Fibroblast of the conjunctiva (primary cell): ENCODE measurements around the gene C6orf163.

Source experiments
- DNase-seq: peaks from one replicate; pipeline ENCODE4 v3.0.0-alpha.2; 2010; ENCODE audit warnings: low read depth

Gene C6orf163

DNA sequence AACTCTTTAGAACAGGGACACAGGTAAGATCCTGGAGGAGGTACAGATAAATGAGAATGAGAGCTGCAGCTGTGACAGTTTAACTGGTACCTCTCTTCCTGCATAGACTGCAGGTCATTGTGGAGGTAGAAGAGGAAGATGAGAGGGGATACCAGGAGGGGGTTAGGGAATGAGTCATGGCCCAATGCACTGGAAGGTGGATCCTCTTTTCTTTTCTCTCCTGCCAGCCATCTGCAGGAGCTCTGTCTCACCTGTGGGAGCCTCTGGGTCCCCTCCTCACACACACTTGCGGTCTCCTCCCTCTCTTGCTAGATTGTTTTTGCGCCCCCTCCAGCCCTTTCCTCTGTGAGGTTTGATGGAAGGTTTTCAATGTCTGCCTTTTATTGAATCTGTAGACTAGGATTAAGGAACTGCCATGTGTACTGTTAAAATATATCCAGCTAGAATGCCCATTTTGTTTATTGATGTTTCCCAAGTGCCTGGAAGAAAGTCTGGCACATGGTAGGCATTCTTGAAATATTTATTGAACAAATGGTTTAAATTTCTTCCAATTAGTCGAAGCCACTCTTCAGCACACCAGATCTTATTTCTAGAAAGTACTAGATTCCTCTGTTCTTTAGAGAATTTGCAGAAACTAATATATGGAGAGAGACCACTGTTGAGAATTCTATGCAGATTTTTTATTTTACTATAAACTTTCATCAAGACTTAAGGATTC lies 13.0 kb downstream of the C6orf163 start:
- no peak for DNase-seq

DNA sequence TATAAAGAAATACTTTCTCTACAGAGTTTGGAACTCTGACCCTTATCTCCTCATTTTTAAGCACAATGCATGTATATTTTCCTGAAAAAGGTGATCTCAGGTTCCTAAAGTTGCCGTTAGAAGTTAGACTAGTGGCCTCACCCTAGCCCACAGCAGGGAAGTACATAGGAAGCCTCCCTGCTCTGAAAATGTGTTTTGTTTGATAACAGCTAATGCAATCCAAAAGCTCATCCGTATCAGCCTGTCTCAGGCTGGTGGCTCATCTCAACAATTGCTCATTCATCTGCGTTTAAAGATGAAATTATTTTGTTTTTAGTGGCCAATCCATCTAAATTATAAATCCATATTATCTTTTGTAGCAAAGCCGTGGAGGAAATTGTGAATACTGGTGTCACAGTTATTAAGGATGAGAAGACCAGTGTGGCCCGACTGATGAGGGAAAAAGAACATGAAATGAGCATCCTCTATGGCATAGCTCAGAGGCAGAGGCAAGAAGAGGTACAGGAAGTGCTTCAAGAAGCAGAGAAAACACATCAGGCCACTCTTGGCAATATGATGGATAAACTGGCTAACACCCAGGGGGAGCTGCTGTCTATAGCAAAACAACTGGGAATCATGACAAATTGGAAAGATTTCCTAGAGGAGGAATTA lies 20.1 kb downstream of the C6orf163 start:
- no peak for DNase-seq

DNA sequence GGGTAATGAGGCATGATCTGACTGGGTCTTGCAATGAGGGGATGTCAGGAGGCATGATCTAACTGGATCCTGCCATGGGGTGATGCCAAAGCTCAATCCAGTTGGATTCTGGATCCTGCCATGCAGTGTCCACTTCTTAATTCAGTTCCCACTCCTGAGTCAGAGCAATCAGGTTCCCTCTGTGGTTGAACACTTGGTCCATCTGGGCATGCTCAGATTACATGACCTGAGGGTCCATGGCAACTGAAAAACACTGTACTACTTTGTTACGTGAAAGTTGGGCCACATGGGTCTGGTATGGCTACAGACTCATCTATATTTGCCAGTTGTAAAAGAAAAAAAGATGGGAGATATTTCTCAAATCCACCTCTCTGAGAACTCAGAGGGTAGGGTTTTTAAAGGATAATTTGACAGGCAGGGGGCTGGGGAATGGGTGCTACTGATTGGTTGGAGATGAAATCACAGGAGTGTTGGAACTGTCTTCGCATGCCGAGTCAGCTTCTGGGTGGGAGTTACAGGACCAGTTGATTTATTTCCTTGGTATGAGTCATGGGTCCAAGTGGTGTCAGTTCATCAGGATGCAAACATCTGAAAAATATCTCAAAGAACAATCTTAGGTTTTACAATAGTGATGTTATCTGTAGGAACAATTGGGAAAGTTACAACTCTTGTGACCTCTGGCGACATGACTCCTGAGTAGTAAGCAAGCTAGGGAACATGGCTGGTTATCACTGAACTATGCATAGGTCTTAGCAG lies 21.6 kb downstream of the C6orf163 start:
- no peak for DNase-seq

DNA sequence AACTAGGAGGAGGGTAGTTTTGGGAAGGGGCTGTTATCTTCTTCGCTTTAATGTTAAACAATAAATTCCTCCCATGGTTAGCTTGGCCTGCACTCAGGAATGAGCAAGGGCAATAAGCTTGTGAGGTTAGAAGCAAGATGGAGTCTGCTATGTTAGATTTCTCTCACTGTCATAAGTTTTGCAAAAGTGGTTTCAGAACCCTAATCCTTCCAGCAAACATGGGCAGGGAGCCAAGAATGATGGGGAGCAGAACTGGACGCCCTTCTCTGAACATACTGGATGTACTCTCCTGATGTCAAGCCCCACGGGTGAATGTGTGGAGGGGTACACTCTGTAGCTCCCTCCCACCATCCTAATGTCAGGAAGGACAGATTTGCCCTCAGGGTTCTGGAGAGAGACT lies 22.3 kb downstream of the C6orf163 start:
- DNase-seq: no peak

DNA sequence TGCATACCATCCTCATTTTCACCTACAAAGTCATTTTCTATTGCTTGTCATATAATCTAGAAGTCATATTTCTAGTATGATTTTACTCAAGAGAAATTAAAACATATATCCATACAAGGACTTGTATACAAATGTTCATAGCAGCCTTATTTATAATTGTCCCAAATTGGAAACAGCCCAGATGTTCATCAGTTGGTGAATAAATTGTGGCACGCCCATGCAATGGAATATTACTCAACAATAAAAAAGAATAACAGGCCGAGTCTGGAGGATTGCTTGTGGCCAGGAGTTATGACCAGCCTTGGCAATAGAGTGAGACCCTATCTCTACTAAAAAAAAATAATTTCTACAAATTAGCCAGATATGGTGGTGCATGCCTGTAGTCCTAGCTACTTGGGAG lies 28.8 kb downstream of the C6orf163 start:
- DNase-seq: no peak

DNA sequence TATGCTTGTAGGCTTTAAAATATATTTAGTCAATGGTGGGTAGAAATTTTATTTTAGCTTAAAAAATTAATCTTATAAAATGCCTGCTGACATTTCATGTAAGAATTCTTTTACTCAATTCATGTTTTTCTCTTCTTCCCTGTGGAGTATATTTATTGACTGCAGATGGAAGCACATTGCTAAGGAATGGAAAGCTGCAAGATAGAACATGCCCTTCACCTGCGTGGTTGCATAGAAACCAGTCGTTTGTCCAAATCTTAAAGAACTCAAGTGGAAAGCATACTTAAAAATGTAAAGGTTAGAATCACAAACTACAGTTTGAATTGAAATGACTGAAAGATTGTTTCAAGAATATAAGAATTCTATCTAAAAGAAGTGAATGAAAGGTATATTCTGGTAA lies 30.7 kb downstream of the C6orf163 start:
- DNase-seq: no peak

DNA sequence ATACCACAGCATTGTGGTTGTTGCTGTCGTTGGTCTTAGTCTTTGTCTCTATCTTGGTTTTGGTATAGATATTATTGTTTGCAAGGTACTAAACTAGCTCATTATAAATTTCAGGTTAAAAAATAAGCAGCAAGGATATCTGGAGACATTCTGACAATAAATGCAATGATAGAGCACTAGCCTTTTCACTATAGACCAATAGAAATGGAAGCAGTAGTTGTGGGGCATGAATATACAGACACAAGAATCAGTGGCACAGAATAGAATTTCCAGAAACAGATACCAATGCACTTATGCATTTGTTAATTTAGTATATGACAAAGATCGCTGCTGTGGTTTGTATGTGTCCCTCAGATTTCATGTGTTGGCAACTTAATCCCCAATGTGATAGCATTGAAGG lies 32.0 kb downstream of the C6orf163 start:
- no peak for DNase-seq

DNA sequence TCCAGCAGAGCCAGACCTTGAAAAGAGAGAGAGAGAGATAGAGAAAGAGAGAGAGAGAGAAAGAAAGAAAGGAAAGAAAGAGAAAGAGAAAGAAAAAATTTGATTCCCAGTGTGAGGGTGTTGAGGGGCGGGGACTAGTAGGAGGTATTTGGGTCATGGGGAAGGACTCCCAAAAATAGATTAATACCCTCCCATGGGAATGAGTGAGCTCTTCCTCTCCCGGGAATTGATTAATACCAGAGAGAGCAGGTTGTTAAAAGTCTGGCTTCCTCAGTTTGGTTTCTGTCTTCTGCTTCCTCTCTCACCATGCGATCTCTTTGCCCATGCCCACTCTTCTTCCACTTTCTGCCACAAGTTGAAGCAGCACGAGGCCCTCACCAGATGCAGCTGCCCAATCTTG lies 34.3 kb downstream of the C6orf163 start:
- DNase-seq: no peak

DNA sequence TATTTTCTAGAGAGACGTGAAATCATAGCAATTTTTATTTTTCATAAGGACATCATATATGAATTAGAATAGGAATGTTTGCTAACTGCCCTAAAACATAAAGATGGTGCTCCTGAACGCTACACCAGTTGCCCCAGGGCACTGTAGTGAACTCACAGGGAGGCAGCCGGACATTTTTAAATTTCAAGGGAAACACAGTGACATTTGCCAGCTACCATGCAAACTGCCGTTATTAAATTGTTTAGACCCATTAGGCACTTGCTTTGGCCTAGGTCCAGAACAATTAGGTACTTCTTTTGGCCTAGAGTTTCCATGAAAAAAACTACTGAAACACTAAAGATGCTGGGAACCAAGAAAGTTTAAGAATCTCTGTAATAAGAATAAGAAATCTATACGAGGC lies 38.2 kb downstream of the C6orf163 start:
- DNase-seq: no peak

DNA sequence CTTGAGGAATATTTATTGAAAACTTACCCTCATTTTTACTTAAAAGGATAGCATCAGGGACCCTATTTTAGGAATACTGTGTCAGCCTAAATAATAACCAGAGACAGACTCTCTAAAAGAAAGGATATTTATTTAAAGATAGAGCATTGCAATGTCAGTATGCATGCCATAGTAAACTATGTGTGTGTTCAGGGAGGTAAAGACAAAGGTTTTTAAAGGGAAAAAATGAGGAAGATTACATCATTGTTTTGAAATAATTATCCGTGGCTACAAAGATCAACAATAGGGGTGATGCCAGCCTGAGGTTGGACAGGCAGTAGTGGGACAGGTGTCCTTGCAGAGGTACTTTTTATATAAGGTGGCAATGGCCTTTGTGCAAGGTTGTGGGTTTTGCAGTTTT lies 39.4 kb downstream of the C6orf163 start:
- no peak for DNase-seq

DNA sequence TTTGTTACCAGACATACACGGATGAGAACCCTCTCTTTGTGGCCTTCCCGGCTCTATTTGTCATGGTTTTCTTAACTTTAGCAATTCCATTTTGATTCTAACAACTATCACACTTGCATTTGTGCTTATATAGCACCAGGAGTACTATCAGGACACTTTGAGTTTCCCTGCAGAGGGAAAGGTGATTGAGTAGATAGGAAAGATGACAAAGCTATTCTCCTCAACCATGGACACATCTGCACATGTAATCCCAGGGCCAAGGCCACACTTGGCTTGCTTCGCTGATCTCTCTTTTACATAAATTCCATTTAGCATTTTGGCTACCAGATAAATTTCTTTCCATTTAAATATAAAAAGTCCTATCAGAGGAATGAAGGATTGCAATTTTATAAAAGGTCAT lies 39.8 kb downstream of the C6orf163 start:
- no peak for DNase-seq

DNA sequence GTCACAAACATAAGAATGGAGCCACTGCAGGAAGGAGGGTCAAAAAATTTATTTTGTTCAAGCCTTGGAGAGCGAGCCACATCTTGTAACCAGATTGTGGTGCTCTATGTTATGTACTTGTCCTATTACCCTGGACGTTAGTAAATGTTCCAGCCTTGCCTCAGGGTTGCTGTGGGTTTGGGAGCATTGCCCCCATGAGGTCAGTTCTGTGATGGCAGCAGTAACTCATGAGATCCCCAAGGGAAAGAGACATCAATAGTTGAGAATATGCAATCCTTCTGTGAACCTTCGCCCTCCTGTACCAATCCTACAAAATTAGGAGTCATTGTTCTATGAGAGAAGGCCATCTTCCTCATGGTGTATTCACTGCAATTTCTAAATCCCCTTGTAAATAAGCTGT lies 46.7 kb downstream of the C6orf163 start:
- no peak for DNase-seq

DNA sequence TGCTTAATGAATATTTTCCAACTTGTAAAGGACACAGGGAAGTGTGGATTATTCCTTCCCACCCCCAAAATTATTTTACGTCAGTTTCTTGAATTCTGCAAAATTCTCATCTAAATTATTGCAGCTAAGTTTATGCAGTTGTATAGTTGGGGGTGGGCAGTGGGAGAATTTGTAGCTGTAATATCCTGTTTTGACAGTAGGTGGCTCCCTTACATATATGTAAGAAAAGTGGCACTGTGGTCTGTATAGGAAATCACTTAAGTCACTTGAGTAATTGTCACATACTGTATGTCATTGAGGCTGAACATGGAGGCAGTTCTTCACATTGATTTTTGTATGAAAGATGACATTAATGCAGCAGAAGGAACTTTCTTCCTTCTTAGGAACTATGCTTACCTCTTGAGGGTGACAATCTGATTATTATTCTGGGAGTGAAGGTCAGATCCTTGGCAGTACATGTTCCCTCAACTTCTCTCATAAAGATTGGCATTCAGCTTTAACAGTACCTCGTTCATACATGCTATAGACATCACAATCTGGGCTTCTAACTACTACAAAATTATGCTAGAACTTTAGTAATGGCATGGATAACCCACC lies 48.5 kb downstream of the C6orf163 start:
- peak; percentile 59 for DNase-seq

DNA sequence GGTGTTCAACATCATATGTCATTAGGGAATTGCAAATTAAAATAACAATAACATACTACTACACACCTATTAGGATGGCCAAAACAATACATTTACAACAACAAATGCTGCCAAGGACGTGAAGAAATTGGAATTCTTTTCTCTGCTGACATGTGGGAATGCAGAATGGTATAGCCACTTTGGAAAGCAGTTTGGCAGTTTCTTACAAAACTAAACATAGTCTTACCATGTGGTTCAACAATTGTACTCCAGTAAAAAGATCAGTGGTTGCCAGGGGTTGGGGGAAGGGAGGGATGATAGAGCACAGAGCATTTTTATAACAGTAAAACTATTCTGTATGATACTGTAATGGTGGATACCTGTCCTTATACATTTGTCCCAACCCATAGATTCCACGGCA lies 50.8 kb downstream of the C6orf163 start:
- no peak for DNase-seq

DNA sequence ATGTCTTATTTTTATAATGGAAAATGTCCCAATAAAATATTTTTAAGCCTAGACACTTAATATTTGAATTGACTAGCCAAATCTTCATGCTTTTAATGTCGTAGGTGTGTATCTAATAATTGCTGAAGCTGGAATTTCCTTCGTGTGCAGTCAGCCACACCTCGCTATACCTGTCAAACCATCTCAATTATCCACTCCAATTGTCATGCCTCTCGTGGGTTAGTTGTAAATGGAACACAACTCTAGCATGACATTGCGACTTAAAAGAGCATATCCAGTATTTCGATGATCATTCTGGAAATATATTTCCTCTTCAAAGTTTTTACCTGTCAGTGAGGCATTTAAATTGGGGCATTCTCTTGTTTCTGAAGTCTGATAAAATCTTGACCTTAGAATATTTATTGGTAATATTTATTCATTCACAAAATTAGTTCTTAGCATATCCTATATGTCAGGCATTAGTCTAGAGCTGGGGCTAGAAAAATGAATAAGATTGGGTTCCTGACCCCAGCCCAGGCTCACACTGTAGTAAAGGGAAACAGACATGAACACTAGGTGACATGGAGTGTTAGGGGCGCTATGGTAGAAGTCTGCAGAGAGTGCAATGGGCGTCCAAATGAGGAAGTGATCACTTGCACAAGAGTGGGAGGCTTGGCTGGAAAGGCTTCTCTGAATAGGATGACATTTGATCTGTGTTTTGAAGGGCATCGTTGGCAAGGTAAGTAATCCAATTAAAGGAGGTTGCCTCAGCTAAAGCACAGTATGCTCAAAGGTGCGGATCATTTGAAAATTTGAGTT lies 52.2 kb downstream of the C6orf163 start:
- DNase-seq: no peak

DNA sequence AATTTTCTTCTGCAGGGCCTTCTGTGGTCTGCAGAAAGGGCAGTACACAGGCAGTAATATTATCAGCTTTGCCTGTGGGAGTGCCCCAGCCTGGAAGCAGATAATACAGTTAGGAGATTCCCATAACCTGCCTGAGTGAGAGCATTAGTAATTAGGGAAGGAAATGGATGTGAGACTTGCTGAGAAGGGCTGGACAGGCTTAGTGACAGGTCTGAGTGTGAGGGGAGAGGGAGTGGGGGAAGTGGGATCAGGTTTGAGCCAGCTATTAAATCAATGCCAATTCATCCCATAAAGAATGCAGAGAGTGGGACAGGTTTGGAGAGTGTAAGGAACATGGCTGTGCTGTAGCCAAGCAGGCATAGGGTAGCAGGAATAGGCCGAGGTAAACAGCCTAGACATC lies 53.0 kb downstream of the C6orf163 start:
- DNase-seq: no peak

DNA sequence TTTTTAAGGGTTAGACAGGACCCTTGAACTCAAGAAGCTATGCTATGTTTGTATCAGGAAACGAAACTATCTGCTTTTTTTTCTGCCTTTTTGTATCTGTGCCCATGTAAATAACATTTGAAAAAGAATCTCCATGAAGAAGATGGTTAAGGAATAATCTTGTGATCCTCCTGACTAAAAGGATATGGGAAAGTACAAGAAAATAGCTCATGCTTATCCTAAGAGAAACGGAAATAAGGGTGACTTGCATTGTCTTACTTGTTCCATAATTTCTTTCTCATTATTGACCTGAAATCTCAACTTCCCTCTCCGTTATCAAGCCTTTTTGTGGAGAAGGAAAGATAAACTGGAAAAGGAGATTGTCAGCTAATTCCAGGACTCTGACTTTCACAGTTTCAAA lies 57.2 kb downstream of the C6orf163 start:
- no peak for DNase-seq

DNA sequence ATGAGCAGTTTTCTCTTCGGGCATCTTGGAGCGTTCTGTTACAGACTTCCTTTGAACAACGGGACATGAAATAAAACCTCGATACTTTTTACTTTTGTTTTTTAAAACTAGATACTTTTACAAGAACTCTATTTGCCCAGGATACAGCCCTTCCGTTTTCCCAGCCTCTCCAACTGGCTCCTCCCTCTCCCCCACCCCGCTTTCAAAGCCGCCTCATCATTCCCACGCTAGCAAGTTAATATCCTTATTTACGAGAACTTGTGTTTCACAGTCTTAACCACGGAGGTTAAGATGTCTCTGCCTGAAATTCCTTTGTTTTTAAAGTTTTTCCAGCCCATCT lies 62.9 kb downstream of the C6orf163 start:
- DNase-seq: no peak

DNA sequence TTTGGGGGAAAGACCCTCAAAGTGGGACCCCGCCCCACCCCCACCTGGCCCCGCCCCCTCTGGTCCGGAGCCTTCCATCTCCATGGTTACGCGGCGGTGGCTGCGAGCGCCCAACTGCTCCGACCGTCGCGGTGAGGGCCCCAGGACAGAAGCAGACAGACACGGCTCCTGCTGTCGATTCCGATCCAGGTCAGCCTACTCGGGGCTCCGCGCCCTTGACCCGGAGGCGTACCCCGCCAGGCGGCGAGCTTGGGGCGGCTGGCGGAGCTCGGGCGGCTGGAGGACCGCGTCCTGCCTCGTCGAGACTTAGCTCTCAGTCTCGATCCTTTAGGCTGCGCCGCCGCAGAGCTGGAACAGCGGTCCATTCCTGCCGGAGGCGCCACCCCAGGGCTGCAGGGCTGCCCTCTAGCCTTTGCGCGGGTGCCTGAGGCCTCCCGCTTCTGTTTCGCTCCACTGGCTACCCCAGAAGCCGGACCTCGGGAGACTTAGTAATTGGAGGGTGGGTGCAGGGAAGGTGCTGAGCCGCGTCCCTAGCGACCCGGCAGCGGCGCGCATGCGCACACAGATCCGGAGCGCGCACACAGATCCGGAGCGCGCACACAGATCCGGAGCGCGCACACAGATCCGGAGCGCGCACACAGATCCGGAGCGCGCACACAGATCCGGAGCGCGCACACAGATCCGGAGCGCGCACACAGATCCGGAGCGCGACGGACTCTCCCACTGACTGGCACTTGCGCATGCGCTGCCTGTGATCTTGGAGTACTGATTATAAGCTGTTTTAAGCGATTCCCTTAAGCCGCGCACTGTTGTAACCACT lies 63.5 kb downstream of the C6orf163 start, which contains the start of gene CFAP206:
Gene CFAP206 (plus strand): TSS at position 72 of the 820 bp plus-strand sequence. CDS start 1,868 bp downstream, outside the sequence.
- peak; percentile 72 for DNase-seq

DNA sequence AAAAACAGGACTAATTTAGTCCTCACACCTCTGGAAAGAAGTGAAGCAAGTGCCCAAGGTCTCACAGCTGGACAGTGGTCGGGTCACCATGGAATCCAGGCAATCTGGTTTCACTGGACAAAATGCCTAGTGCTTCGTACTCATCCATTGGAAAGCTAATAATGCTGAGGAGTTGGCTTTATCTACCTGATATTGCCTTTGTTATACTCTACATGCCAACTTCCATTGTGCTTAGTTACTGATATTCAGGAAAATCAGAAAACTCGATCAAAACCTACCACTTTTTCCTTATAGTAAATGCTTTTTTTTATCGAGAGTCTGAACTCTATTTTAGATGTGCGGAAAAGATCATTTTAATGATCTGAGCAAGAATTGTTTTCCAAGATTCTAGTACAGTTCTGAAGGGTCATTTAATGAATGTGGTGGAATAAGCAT lies 64.1 kb downstream of the C6orf163 start:
- DNase-seq: no peak
